GM18498 (cell line): ENCODE measurements around the gene TNNI3.
A peak's percentile ranks its signal among the peaks of the same experiment; 100 is the strongest.
"Not testable (repeated sequence)": the region's sequence is repeated elsewhere in the genome, so short reads cannot be mapped to it uniquely, and the experiment has no call there.

ENCODE experiments used
- ATAC-seq: cut with Tn5 transposase; IDR thresholded peaks from one replicate; pipeline ENCODE4 v1.9.1; 2021; ENCODE audit warnings: mild to moderate bottlenecking, moderate library complexity; ENCODE audit not compliant: unreplicated experiment

Gene TNNI3

GRCh38 chr19:55173186-55173713, 15.7 kb upstream of the TNNI3 start:
- no peak for ATAC-seq

DNA sequence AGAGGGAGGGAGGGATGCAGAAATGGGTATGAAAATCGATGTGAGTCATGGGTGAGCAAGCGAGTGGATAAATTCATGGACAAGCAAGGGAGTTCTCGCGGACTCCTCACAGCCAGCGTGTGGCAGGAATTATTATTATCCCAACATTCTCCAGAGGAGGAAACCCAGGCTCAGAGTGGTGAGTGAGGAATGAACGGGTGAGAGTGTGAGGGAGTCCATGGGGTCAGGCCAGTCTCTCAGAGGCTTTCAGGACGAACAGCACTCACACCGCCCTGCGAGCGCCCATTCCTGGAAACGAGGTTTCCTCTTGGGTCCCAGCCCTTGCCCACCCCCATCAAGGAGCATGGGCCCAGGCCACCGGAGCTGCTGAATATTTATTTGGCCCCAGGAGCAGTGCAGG, 15.2 kb upstream of the TNNI3 start:
- ATAC-seq: no peak

GRCh38 chr19:55172318-55172717, 14.8 kb upstream of the TNNI3 start:
- not testable (repeated sequence) for ATAC-seq

DNA sequence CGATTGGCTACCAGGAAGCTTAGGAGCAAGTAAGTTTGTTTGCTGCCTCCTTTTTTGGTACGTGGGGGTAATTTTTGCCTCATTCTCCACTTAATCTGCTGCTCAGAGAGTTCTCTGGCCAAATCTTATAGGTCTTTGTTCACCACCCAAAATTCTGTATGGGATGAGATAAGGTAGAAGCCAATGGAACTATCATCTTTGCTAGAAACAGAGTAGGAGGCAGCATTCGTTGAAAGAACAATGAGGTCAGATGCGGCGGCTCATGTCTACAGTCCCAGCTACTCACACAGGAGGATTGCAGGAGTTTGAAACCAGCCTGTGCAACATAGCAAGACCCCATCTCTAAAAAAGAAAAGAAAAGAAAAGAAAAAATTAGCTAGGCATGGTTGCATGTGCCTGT, 13.9 kb upstream of the TNNI3 start:
- ATAC-seq: no peak

DNA sequence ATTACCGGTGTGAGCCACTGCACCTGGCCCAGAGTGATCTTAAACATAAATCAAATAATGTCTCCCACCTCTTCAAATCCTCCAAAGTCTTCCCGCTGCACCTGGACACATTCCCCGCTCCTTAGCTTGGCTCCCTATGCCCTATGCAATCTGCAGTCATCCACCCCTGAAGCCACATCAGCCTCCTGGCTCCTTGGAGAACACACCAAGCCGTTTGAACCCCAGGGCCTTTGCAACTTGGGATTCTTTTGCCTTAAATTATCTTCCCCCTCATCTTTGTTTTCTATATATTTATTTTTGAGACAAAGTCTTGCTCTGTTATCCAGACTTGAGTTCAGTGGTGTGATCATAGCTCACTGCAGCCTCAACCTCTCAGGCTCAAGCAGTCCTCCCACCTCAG, 11.6 kb upstream of the TNNI3 start:
- no peak for ATAC-seq

DNA sequence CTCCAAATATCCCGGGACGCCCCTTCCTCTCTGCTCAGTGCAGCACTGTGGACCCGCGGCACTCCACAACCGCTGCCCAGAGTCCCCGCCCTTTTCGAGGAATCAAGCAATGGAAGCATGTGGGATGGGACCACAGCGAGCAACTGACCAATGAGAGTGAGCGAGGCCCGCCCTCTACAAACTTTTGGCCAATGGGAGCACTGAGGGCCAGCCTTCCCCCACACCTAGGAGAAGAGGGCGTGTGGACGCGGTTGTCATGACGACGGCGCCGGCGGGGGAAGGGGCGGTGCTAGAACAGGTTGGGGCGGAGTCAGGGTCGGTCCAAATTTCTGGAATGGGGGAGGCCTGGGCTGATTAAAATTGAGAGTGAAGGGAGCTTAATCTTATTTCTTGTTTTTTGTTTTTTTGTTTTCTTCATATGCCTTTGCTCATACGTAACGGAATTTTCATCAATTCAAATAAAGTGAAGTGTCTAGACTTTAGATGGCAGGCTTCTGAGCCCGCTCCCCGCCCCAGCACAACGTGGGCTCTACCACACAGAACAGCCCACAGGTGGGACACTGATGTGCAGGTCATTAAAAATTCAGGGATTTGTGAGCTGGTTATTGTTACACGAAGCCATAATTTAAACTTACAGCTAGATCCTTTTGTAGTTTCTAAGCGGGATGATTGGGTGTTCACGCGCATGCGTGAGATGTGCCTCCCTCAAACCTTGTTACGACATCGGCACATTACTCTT, 9.2 kb upstream of the TNNI3 start, which contains the start of gene DNAAF3:
DNAAF3 (minus strand) TSS at position 84 of the 739 bp plus-strand sequence. CDS start 200 bp downstream, outside the sequence.
- ATAC-seq: peak; percentile 93

DNA sequence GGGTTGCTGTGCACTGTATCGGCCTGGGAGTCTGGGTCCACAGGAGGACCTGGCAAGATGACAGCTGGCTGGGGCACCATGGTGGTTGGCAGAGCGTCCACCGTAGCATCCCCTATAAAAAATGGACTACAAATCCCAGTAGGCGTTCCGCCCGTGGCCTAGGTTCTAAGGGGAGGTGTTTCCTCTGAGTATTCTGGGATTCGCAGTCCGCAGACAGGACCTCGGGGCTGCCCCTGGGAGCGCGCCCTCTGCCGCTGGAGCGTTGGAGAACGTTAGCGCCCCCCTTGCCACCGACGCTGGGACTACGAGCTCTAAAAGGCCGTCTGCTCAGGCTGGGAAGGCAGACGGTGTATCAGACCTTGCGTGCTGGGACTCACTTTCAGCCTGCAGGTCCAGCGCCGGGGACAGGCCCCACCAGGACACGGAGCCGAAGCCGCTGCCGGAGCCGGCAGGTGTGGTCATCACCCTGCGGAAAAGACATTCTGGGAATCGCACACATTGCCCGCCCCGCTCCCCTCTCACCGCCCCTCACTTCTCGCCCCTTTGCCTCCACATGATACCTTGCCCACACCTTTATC, 8.5 kb upstream of the TNNI3 start:
- peak; percentile 27 for ATAC-seq

DNA sequence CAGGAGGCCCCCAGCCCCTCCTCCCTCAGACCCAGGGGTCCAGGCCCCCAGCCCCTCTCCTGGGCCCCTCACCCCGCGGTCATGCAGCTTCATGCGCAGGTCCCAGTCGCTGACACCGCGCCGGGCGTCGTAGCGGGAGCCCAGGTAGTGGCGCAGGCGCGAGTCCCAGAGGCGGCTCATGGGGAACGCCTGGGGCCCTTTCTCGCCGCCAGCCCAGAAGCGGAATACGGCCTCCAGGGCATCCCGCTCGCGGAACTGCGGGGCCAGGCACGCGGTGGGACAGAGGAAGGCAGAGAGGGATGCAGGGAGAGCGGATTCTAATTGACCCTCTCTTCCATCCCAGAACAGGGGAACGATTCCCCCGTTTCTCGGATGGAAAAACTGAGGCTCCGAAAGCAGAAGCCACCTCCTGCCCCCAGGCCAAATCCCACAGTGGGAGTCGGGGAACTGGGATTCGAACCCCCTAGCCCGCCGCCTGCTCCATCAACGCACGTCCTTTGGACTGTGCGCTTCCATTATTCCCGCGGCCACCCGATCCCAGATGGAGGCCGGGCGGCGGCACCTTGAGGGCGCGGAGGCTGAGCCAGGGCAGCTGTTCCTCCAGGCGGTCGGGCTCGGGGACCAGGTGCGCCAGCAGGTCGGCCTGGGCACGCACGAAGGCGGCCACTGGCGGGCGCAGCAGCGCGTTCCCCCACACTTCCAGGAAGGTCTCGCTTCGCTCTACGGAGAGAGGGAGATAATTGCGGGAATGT, 4.2 kb upstream of the TNNI3 start:
- ATAC-seq: no peak

GRCh38 chr19:55160986-55161365, 3.4 kb upstream of the TNNI3 start:
- no peak for ATAC-seq

DNA sequence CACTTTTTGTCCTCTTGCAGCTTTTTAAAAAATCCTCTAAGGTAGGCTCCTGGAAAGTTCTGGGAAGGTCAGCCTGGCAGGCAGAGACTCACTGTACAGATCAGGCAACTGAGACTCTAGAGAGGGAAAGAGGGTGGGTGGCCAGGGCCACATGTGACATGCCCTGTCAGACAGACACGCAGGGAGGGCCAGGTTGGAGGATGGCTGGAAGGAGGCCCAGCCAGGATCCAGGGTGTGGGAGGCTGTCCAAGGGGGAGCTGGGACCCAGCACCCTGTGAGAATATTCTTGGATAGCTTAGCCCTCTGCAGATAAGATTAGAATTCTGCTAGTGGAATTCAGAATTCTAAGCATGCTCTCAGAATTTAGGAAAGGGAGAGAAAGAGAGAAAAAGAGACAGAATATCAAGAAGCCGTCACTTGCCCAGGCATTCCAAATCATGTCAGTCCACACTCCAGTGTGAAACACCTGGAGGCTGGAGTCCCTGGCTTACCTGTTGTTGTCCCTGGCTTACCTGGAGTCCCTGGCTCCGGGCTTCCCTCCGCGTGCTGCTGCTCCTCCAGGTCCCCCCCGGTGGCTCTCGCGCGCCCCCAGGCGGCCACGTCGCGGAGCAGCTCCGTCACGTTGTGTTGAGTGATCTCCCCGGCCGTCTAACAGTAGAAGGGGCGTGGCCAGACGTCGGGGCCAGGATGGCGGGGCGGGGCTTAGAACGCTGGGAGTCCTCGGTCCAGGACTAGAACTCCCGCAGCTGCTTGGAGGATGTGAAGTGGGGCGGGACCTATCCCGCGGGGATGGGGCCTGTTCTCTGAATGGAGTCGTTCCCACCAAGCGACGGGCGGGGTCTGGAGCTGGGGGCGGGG, 2.8 kb upstream of the TNNI3 start:
- no peak for ATAC-seq

DNA sequence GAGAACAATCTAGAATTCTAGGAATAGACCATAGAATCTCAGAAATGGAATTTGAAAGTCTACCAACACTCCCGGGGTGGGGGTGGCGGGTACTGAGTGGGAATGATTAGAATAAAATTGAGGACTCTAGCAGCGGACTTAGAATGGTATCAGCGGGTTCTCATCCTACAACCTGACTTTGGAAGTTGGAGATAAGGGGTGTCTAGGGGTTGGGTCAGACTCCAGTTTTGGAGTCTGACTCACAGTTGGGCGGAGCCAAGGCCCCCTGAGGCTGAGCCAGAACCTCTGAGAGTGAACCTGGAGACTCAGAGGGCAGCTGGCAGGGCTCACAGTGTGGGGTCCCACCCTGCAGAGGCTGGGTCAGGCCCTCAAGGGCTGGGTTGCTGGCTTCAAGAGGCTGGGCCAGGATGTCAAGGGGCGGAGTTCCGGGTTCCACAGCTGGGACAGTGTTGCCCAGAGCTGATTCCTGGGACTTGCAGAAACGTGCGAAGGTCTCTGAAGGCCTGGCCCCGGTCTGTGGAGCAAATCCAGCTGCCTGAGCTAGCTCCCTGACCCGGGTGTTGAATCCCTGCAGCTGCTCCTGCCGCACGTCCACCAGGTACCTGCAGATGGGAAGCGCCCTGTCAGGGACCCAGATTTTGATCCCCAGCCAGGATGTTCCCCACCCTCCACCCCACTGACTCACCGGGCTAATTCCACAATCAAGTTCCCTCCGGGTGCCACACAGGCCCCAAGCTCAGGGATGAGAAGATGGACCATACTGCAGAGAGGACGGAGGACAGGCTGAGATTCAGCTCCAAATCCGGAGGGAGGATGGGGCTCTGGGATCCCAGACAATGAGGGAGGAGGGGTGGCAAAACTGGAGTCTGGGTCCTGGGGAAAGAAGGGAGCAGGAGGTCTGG, 1.6 kb upstream of the TNNI3 start:
- no peak for ATAC-seq

DNA sequence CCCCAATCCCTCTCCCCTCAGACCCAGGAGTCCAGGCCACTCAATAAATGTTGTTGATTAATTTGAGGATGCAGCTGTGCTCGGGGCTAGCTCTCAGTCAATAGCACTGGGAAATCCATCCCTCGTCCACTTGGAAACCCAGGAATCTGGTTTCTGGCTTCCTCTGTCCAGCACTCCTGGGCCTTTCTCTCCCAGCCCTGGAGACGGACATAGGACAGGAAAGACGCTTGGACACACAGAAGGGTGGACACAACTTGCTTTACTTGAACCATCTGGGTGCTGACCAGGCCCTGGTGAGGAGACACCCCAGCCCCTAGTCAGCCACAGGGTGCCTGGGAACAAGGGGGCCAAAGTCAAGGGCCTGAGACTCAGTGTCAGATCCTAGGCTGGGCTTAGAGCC, 891 bp upstream of the TNNI3 start:
- no peak for ATAC-seq

DNA sequence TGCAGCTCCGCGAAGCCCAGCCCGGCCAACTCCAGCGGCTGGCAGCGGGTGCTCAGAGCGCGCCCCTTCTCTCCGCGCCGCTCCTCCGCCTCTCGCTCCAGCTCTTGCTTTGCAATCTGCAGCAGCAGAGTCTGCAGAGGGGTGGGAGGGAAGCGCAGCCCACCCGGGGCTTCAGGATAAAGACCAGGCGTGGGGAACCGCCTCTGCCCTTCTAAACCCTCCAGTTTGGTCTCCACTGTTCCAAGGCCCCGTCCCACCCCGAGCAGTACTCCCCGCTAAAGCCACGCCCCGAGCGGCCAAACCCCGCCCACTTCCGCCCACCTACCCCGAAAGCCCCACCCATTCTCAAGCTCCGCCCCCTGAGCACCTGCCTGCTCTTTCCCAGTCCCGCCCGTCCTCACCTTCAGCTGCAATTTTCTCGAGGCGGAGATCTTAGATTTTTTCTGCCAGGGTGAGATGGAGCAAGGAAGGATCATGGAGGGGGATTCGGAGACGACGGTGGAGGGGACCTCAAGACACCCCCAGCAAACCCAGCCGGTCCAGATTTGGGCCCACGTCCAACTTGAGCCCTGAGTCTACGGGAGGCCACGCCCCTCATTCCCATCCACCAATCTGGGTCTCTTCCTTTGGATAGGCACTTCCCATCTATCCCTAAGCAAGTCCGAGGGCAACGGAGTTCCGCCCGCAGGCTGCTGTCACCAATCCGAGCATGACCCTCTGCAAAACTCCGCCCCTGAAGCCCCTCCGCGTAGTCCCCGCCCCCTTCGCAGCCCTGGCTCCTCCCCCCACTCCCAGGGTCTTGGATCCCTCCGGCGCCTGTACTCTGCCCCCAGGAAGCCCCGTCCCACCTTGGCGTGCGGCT, 1.1 kb downstream of the TNNI3 start:
- no peak for ATAC-seq

DNA sequence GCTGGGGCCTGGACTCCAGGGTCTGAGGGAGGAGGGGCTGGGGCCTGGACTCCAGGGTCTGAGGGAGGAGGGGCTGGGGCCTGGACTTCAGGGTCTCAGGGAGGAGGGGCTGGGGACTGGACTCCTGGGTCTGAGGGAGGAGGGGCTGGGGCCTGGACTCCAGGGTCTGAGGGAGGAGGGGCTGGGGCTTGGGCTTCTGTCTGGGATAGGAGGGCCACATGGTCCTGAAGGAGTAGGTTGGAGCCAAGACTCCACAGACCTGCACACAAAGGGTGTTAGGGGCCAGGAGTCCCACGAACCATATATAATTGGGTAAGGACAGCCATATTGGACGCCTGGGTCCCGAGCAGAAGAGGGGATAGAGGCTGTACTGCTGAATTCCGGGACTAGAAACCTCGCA, 1.7 kb downstream of the TNNI3 start:
- not testable (repeated sequence) for ATAC-seq

DNA sequence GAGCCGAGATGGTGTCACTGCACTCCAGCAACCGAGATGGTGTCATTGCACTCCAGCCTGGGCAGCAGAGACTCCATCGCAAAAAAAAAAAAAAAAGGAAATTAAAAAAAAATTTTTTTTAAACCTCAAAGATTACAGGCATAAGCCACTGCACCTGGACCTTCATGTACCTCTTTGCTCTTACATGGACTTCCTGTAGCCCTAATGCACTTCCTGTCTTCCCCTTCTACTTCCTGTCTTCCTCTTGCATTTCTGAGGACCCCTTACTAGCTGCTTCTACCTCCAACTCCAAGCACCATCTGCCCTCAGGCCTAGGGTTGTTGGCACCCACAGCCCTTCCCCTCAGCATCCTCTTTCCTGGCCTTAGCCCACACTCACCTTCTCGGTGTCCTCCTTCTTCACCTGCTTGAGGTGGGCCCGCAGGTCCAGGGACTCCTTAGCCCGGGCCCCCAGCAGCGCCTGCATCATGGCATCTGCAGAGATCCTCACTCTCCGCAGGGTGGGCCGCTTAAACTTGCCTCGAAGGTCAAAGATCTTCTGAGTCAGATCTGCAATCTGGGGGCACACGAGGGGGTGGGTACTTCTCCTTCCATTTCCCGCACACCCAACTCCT, 3.8 kb downstream of the TNNI3 start:
- ATAC-seq: no peak

- no peak for ATAC-seq
These were observed 5.5 kb downstream of the TNNI3 start for GRCh38 chr19:55152017-55152416.

DNA sequence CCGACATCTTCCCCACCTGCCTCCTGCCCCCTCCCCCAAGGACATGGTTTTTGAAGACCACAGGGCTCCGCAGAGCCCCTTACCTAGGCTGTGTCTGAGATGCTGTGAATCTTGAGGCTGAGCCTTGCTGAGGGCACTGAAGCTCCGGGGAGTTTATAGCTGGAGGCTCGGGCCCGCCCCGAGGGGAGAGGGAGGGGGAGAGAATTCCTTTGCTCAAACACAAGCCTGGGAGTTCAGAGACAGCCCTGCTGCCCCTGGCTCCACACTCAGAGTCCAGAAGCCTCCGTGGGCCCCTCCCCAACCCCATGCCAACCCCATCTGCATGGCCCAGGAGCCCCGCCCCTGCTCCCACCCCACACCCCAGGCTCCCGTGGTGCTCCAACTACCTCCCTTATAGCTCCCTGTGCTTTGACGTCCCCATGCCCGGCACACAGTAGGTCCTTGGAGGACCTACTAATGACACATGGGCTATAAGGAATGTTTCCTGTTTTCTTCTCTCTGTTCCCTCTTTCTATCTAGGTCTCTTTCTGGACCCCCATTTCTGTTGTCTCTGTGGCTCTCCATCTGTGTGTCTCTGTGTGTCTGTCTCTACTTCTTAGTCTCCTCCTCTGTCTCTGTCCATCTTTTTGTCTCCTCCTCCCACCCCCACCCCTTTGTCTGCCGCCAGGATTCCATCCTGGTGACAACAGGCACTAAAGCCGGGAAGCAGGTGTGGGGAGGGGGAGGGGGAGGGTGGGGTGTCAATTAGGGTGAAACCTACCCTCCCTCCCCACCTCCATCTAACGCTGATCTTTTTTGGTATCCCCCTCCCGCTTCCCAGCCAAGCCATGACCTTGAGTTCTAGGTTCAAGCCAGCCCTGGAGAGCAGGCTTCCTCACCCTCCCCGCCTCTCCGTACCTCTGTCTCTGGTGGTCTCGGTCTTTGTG, 8.2 kb downstream of the TNNI3 start, which contains the start of gene TNNT1:
TNNT1 (minus strand) TSS at position 129 of the 926 bp plus-strand sequence. CDS start 2,049 bp downstream, outside the sequence.
- no peak for ATAC-seq
